HG03521 (cell line): Measurements from ENCODE around the gene NR4A1.
A peak's percentile ranks its signal among the peaks of the same experiment; 100 is the strongest.

Experiments
- ATAC-seq: cut with Tn5 transposase; IDR thresholded peaks from one replicate; pipeline ENCODE4 v1.9.1; 2021; ENCODE audit warnings: mild to moderate bottlenecking, moderate library complexity; ENCODE audit not compliant: unreplicated experiment

Gene NR4A1

DNA sequence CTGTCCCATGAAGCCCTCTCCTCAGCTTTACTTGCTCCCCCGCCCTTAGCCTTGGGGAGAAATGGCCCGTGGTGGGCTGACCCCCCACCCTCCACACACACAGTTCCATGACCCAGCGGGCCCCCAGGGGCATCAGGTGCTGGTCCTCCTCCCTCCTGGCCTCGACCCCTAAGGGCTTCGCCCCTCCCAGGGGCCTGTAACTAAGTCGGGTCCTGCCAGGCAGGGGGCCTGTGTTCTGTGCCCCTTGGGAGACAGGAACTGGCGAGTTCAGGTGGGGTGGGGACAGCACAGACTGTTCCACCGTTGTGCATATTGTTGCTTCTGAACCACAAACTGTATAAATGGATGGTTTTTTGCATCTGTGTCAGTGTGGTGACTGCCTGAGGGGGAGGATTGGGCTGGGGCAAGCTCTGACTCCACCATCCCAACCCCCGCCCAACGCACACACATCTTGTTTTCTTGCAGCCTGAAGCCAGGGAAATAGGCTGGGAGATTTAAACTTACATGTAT, 35.7 kb upstream of the NR4A1 start:
- ATAC-seq = no peak

DNA sequence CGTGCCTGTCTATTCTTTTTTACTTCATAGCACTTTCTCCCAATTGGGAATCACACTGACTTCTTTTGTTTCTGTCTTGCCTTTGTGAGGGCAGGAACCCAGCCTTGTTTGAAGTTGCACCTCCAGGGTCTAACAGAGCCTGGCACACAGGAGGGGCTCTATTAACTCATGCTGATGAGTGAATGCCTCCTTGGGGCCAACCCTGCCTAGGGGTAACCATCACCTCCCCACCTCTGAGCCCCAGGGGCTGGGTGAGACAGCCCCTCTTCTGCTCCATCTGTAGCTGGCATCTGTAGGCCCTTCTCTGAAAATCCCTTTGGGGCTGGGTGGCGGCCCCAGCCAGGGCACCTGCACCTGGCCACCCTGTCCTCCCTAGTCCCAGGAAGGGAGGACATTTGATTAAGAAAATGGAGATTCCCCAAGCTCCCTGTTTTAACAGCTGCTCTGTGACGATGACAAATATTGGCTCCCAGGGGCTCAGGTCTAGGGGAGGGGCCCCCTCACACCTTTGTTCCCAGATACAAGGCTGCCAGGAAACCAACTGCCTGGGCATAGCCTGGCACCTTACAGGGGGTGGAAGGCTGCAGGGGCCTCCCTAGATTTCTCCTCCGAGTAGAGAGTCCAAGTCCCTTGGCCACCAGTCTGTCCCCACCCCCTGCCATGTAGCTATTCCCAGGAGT, 32.7 kb upstream of the NR4A1 start:
- no peak for ATAC-seq

- no peak for ATAC-seq
These were observed 32.0 kb upstream of the NR4A1 start for GRCh38 chr12:52019113-52019770.

- no peak for ATAC-seq
These were observed 30.5 kb upstream of the NR4A1 start for GRCh38 chr12:52020539-52021336.

GRCh38 chr12:52022841-52023181, 28.4 kb upstream of the NR4A1 start:
- no peak for ATAC-seq

- peak; percentile 44 for ATAC-seq
These were observed 27.9 kb upstream of the NR4A1 start for GRCh38 chr12:52023182-52023975.

- no peak for ATAC-seq
These were observed 27.1 kb upstream of the NR4A1 start for GRCh38 chr12:52023976-52024688.

DNA sequence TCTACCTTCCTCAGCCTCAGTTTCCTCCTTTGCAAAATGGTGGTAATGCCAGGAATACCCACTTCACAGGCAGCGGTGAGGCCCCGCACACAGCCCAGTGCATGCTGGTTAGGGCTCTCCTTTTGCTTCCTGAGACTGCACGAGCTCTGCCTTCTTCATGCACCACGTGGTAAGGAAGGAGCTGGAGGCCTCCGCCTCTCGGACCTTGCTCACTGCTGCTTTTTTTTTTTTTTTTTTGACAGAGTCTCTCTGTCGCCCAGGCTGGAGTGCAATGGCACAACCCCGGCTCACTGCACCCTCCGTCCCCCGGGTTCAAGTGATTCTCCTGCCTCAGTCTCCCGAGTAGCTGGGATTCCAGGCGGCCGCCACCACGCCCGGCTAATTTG, 26.4 kb upstream of the NR4A1 start:
- ATAC-seq = no peak

GRCh38 chr12:52026263-52026662, 25.0 kb upstream of the NR4A1 start:
- ATAC-seq = no peak

GRCh38 chr12:52027085-52027843, 24.0 kb upstream of the NR4A1 start:
- ATAC-seq = no peak

GRCh38 chr12:52029685-52030084, 21.6 kb upstream of the NR4A1 start:
- ATAC-seq = no peak

DNA sequence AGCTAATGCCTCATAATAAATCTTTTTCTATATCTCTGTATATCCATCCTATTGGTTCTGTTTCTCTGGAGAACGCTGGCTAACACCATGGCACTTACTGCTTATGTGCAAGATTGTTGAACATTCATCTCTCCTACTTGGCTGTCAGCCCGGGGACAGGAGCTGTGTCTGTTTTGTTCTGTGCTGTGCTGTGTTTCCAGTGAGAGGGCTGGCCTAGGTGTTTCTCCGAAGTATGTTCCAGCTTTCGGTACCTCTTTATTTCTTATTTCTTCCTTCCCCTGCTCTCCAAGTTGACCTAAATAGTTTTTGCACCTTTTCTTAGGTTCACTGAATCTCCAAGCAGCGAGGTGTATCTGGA, 18.8 kb upstream of the NR4A1 start:
- ATAC-seq = no peak

DNA sequence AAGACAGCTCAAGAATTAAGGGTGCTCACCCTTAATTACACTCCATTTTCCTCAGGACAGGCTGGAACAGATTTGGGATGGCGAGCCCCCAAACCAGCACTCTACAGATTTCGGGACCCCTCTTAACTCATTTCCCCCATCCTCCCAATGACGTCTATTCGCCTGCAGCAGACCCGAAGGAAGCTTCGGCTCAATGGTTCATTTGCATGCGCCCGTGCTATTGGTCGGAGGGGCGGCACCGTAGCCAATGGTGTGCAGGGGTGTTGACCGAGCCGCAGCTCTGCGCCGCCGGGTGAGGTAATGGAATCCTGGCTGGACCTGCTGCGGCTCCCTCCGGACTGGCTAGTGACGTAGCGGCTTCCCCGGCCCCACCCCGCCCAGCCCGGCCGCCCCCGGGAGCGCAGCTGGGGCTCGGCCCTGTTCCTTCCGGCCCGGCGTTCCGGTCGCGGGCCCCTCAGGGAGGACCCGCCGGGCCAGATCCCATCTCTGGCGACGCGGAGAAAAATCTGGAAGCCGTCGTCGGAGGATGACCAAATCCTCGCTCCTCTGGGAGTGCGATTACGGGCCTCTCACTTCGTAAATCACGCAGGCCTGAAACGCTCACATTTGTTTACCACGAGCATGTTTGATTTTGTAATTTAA, 18.3 kb upstream of the NR4A1 start:
- peak; percentile 88 for ATAC-seq

DNA sequence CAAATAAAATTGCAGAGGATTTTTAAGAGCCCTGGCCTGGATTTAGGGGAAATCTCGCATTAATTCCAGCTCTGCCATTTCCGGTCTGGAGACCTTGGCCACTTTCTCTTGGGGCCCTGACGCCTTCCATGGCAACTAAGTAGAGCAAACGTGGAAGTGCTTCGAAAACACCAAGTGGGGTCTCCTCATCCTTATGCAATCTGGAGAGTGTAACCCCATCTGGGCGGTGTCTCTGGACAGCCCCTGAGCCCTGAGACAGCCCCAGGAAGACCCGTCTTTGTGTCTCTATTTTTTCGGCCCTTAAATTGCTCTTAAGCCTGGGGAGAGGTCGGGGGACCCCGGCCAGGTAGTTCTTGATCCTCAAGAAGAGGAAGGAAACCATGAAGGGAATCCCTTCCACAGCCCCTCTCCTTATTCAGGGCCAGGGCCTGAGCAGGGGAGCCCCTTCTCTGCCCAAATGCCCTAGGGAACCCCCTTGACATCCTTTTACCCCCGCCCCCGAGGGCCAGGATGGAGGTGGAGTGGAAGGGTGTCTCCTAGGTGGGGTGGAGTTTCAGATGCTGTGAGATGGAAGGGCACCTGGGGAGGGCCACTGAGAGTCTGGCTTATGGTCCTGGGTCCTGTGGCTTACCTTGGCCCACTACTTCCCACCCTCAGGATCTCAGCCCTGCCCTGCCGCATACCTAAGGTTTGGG, 17.6 kb upstream of the NR4A1 start:
- no peak for ATAC-seq

- ATAC-seq = no peak
These were observed 16.1 kb upstream of the NR4A1 start for GRCh38 chr12:52035190-52035589.

GRCh38 chr12:52035926-52036325, 15.3 kb upstream of the NR4A1 start:
- ATAC-seq = no peak

DNA sequence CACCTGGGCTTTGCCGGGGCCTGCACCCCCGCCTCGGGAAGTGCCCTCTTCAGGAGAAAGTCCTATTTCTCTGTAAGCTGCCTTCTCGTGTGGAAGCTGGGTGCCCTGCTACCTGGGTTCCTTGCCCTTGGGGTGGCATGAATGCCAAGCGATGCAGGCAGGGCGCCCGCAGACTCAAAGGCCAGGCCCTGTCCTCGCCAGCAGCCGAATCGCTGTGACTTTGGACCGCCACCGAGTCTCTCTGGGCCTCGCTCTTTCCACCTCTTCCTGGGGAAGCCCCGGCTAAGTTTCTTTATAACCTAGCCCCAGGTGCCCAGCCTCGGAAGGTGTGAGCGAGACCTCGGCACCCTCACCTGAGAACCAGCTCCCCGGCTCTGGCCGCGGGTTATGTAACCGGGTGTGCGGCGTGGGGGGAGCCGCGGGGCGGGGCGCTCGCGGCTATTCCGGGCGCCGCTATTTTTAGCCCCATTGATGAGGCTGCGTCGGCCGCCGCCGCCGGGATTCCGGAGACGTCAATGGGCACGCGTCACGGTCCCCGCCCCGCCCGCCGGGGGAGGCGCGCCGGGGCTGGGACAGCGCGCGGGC, 14.6 kb upstream of the NR4A1 start:
- ATAC-seq = peak; percentile 38

DNA sequence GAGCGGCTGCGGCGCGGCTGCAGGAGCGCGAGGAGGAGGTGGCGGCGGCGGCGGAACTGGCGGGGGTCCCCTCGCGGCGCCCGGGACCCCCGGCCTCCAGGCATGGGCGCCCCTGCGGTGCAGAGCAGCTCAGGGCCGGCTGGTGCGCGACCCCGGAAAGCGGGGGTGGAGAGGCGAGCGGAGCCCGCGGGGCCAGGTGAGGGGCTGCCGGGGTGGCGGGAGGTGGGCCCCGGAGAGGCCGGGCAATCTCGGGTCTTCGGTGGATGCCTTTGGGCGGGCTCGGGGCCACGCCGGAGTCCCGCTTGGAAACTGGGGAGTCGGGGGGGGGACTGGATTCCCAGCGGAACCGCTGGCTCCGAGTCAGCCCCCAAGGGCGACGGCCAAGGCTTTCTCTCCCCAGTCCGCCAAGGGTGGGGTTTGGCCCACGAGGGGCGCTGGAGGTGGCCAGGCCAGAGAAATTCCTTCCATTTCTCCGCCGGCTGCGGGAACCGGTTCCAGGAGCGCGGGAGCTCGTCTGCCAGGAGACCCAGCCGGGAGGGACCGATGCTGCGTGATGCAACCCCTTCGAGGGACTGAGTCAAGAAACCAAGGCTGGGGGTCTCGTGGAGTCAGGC, 13.9 kb upstream of the NR4A1 start:
- no peak for ATAC-seq
